Breast epithelium (tissue), 4 donors: ENCODE measurements around the gene WIPI1. TPM values are rescaled to one million over a fixed set of nuclear protein-coding genes. Genes with fewer than 3 reads are reported as not detected.

ENCODE experiments used
- DNase-seq, 2 donors: peaks; one replicate each; pipeline ENCODE4 v3.0.0-alpha.2; 2019; ENCODE audit warnings: low spot score in 2 of 2
- H3K27ac ChIP-seq, 2 donors: fragments of 200-600 bp; sonication (generic) in 1 of 2; one replicate each; pipeline ENCODE4 v1.5.1; 2016 to 2019; ENCODE audit warnings: mild to moderate bottlenecking in 1 of 2
- H3K27me3 ChIP-seq, 2 donors: fragments of 200-600 bp; sonication (generic) in 1 of 2; one replicate each; pipeline versions ENCODE4 v1.5.1 to v1.6.0; 2017 to 2019; ENCODE audit warnings: control low read depth in 1 of 2, mild to moderate bottlenecking in 1 of 2
- H3K36me3 ChIP-seq: fragments of 200-600 bp; one replicate; pipeline ENCODE4 v1.5.1; 2019
- H3K4me1 ChIP-seq, 2 donors: fragments of 200-600 bp; sonication (generic); one replicate each; pipeline ENCODE4 v1.5.1; 2016 to 2019; ENCODE audit warnings: control low read depth in 1 of 2
- H3K4me3 ChIP-seq, 3 donors: fragments of 200-600 bp; sonication (generic); 1 replicate in 2 of 3; 2 replicates in 1 of 3; pipeline ENCODE4 v1.5.1; 2016 to 2019; ENCODE audit warnings: mild to moderate bottlenecking in 3 of 3, moderate library complexity in 2 of 3
- H3K9me3 ChIP-seq, 2 donors: fragments of 200-600 bp; sonication (generic) in 1 of 2; one replicate each; pipeline ENCODE4 v1.5.1; 2016 to 2019; ENCODE audit warnings: control low read depth in 1 of 2
- CTCF ChIP-seq, 3 donors: fragments of 450-650 bp; IDR thresholded peaks; one replicate each; pipeline ENCODE4 v1.5.1; 2016 to 2017; ENCODE audit warnings: antibody characterized with exemption in 3 of 3, mild to moderate bottlenecking in 3 of 3, moderate library complexity in 3 of 3
- POLR2A ChIP-seq: fragments of 450-650 bp; IDR thresholded peaks from one replicate; pipeline ENCODE4 v1.6.1; 2016; ENCODE audit warnings: antibody characterized with exemption, mild to moderate bottlenecking, moderate library complexity
- POLR2AphosphoS5 ChIP-seq, 3 donors: sonication (generic); formaldehyde crosslinking; IDR thresholded peaks; one replicate each; pipeline ENCODE4 v1.6.1; 2017; ENCODE audit warnings: antibody characterized with exemption in 3 of 3
- intact Hi-C: fragments of 100-400 bp; cut with DNase I; formaldehyde crosslinking; loops from one replicate; pipeline ENCODE4 v1.15.1; 2023; ENCODE audit warnings: low total_unique reads
- total RNA-seq, 3 donors: library from RNA; depleted of rRNA; stranded (reverse); fragments of >200 nt; gene quantifications; one replicate each; pipeline ENCODE4 v1.1.0, GENCODE V29; 2016

The WIPI1 gene
- total RNA-seq, 3 donors from 2014 or later = 65.1 to 83.6 (median 70.9) TPM

- Histone ChIP-seq H3K4me3 (no peak overlapping the region), H3K36me3 (no peaks in the 10 kb centered on the region), H3K27me3 (no peaks in the 10 kb centered on the region), H3K4me1 (no peaks in the 10 kb centered on the region), H3K27ac (no peak overlapping the region), H3K9me3 (no peaks in the 10 kb centered on the region)
- intact Hi-C loops = loop anchor here (2.0 kb wide), 1 partner anchor 52 kb away; the partner anchor contains the start of gene PRKAR1A
- DNase-seq = no peak
- TF ChIP-seq POLR2AphosphoS5 (IDR thresholded peaks at IDR 0.05) (no peak), CTCF (IDR thresholded peaks at IDR 0.05) (no peak), POLR2A (no peak)
These were observed 3.8 kb upstream of the WIPI1 start for GRCh38 chr17:68461122-68461539.

DNA sequence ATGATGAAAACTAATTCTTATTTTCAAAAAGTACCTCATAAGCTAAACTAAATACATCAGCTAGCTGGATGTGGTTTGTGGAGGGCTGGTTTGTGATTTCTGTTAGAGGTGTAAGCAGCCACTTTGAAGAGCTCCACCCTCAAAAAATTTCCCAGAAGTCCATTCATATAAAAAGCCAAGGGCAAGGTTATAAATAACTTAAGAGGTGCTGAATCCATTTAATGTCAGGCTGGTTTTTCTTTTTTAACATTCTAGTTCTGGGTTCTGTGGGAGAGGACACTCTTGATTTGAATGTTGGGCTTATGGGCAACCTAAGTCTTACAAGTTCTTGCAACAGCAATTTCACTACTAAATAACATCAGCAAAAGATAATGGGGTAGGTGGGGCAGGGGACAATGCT is 3.4 kb upstream of the WIPI1 start:
- TF ChIP-seq POLR2AphosphoS5 (IDR thresholded peaks at IDR 0.05) (no peak), POLR2A (no peak), CTCF (IDR thresholded peaks at IDR 0.05) (no peak)
- no peak overlapping the region for H3K27ac ChIP-seq
- no peak for DNase-seq
- no peaks in the 10 kb centered on the region for H3K4me1 ChIP-seq
- no peaks in the 10 kb centered on the region for H3K9me3 ChIP-seq
- no peaks in the 10 kb centered on the region for H3K27me3 ChIP-seq
- intact Hi-C loops = loop anchor here (2.0 kb wide), 1 partner anchor 52 kb away; the partner anchor contains the start of gene PRKAR1A
- no peak overlapping the region for H3K4me3 ChIP-seq
- H3K36me3 ChIP-seq = no peaks in the 10 kb centered on the region

- intact Hi-C loops = loop anchor here (2.0 kb wide), 1 partner anchor 53 kb away; the partner anchor contains the start of gene PRKAR1A
- no peak for DNase-seq
- no peak for TF ChIP-seq CTCF (IDR thresholded peaks at IDR 0.05)
- Histone ChIP-seq H3K9me3 (no peaks in the 10 kb centered on the region), H3K4me3 (no peak overlapping the region), H3K4me1 (no peaks in the 10 kb centered on the region), H3K36me3 (no peaks in the 10 kb centered on the region), H3K27me3 (no peaks in the 10 kb centered on the region), H3K27ac (no peak overlapping the region)
These were observed 2.9 kb upstream of the WIPI1 start for GRCh38 chr17:68460146-68460545.

GRCh38 chr17:68459037-68459639 is 1.8 kb upstream of the WIPI1 start:
- TF ChIP-seq POLR2A (no peak), CTCF (IDR thresholded peaks at IDR 0.05) (no peak), POLR2AphosphoS5 (IDR thresholded peaks at IDR 0.05) (no peak)
- intact Hi-C loops = no loop called here
- H3K9me3 ChIP-seq = no peaks in the 10 kb centered on the region
- no peak overlapping the region for H3K4me3 ChIP-seq
- no peak for DNase-seq
- no peaks in the 10 kb centered on the region for H3K27me3 ChIP-seq
- no peaks in the 10 kb centered on the region for H3K4me1 ChIP-seq
- H3K27ac ChIP-seq = no peak overlapping the region
- no peaks in the 10 kb centered on the region for H3K36me3 ChIP-seq

GRCh38 chr17:68458260-68459036 is 1.2 kb upstream of the WIPI1 start:
- Histone ChIP-seq H3K36me3 (no peaks in the 10 kb centered on the region), H3K27me3 (no peaks in the 10 kb centered on the region), H3K9me3 (no peaks in the 10 kb centered on the region), H3K27ac (peak overlapping the region; percentile 79 to 85), H3K4me3 (peak overlapping the region; percentile 70 to 87 (median 86)), H3K4me1 (no peaks in the 10 kb centered on the region)
- DNase-seq = no peak
- TF ChIP-seq POLR2A (no peak), POLR2AphosphoS5 (IDR thresholded peaks at IDR 0.05) (no peak), CTCF (IDR thresholded peaks at IDR 0.05) (no peak)
- intact Hi-C loops = no loop called here
